Spleen (tissue), 7 donors: ENCODE measurements around the gene FOXI2.

ENCODE experiments used
- CTCF ChIP-seq, 11 experiments: fragments of 200-600 bp in 7 of 11; fragments of 450-650 bp in 4 of 11; sonication (generic) in 4 of 11; IDR thresholded peaks in 8 of 11; conservative IDR thresholded peaks in 3 of 11; 1 replicate in 7 of 11; 2 replicates in 4 of 11; pipeline versions ENCODE4 v1.4.0 to v1.8.0; 2016 to 2021; ENCODE audit warnings: antibody characterized with exemption in 11 of 11, inconsistent platforms in 4 of 11, mild to moderate bottlenecking in 1 of 11
- POLR2A ChIP-seq, 3 donors: fragments of 450-650 bp; IDR thresholded peaks; one replicate each; pipeline ENCODE4 v1.5.1; 2017; ENCODE audit warnings: antibody characterized with exemption in 3 of 3, mild to moderate bottlenecking in 1 of 3
- donor health status: DM: no; HTN: no; CAD: no; lungs with moderate emphysema.
- donor health status: DM: no; HTN: no; CAD: no.
- donor health status: DM: no; HTN: no; CAD: no.

DNA sequence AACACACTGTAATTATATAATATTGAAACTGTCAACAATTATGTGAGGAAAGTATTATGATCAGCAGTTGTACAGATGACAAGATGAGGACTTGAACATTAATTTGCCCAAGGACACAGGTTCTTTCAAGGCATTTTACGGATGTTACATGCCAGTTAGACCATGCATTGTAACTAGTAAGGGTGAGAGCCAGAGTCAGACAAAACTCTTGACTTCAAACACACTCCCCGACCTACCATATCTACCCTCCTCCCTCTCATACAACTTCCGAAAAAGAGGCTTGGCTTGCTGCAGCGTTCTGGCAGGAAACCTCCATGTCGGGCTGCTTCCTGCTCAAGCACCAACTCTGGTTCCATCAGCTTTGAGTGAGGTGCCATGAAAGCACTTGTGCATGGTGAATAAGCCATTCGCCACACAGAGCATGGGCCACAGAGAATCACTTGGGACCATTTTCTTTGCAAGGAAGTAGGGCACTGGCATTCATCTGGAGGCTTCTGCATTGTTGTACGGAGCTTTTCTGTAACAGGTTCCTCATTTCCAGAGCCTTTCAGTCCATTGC, 53.2 kb downstream of the FOXI2 start:
- TF ChIP-seq CTCF (IDR thresholded peaks at IDR 0.05 in 8 of 11, conservative IDR thresholded peaks at IDR 0.05 in 3 of 11) = no peak
- no peak for TF ChIP-seq POLR2A (IDR thresholded peaks at IDR 0.05)
